Activated CD8-positive, alpha-beta memory T cell treated with anti-CD3 and anti-CD28 coated beads, Interleukin-2, amount 10 ng/mL, durations not matched to agents 7 days and 5 days (primary cell): ENCODE data around the gene HEPACAM. TPM values are rescaled to one million over a fixed set of nuclear protein-coding genes. Genes with fewer than 3 reads are reported as not detected.

ENCODE experiments used
- ATAC-seq: fragments of 150-1000 bp; cut with Tn5 transposase; one replicate; pipeline ENCODE4 v1.10.0; 2021; ENCODE audit warnings: moderate library complexity
- CTCF ChIA-PET: fragments of 350-600 bp; sonication (Branson Sonifier 250); formaldehyde crosslinking; loops from one replicate; lab custom pipeline; 2021; ENCODE audit warnings: antibody characterized with exemption; lab: Charles Lee
- DNase-seq: peaks from one replicate; pipeline ENCODE4 v3.0.0-alpha.2; 2020
- H3K27ac Mint-ChIP-seq: one replicate; pipeline ENCODE4 v1.8.0; 2021; ENCODE audit warnings: mild to moderate bottlenecking, mixed read lengths
- H3K27me3 Mint-ChIP-seq: one replicate; pipeline ENCODE4 v1.8.0; 2021; ENCODE audit warnings: mixed read lengths
- H3K36me3 Mint-ChIP-seq: one replicate; pipeline ENCODE4 v1.8.0; 2021; ENCODE audit warnings: mild to moderate bottlenecking, mixed read lengths
- H3K4me1 Mint-ChIP-seq: one replicate; pipeline ENCODE4 v1.8.0; 2021; ENCODE audit warnings: mixed read lengths
- H3K4me3 Mint-ChIP-seq: one replicate; pipeline ENCODE4 v1.8.0; 2021; ENCODE audit warnings: mild to moderate bottlenecking, moderate library complexity, mixed read lengths
- H3K9me3 Mint-ChIP-seq: one replicate; pipeline ENCODE4 v1.8.0; 2022; ENCODE audit warnings: low read depth, mixed read lengths
- total RNA-seq, 2 experiments: library from RNA; stranded (reverse); gene quantifications; one replicate each; pipeline ENCODE4 v1.2.3, GENCODE V29; 2021

Gene HEPACAM
- total RNA-seq, 2 experiments from 2014 or later = not detected

DNA sequence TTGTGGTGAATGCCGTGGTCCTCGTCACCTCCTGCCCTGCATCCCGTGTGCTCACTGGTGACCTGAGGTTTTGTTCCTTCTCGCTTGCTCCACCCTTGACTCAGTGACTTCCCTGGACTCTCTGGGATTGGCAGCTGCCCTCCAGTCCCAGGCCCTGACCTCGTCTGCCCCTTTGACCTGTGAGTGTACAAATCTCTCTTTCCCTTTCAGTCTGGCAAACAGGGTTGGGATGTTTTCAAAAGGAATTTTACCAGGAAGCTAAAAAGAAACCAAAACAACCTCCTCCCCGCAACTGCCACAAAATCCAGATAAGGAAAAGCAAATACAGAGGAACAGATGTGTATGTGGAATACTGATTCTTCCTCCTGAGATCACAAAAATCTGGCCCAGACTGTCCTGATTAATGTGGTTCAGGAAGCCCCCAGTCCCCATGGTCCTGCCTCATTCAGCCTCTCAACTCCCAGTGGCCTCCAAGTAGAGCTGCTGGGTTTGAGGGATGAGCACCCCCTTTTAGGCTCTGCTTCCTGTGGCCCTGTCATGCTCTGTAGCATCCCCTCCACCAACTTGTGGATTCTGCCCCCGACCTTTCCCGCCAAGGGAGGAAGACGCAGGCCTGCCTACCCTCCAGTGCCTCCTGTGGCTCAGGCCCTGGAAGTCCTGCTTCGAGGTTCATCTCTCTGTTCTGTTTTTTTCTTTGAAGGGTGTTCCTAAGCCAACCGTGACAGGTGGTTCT is 53.3 kb downstream of the HEPACAM start:
- no peaks in the 10 kb centered on the region for H3K36me3 Mint-ChIP-seq
- CTCF ChIA-PET = interaction anchor here (2.2 kb wide), 1 partner anchor 16 kb away, joined by 9 read pairs; the partner anchor contains the start of gene ROBO3
- H3K9me3 Mint-ChIP-seq = no peaks in the 10 kb centered on the region

DNA sequence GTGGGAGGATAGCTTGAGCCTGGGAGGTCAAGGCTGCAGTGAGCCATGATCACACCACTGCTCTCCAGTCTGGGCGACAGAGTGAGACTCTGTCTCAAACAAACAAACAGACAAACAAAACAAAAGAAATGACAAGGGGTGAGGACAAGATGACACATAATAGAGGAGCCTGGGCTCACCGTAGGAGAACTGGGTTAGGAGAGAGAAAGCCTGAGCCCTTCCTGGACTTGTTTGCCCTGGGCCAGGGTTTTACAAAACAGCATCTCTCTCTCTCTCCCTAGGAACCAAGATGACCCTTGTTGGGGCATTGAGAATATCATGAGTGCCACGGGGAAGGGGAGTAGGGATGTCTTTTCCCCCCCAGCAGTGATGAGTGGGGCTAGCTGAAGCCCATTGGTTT is 54.9 kb downstream of the HEPACAM start:
- Mint-ChIP-seq H3K27ac (no peak overlapping the region), H3K27me3 (peaks cover 4% of the 10 kb centered on the region), H3K36me3 (no peaks in the 10 kb centered on the region), H3K4me1 (peaks cover 12% of the 10 kb centered on the region), H3K4me3 (no peak overlapping the region), H3K9me3 (no peaks in the 10 kb centered on the region)
- DNase-seq = no peak
- CTCF ChIA-PET = interaction anchor here (0.7 kb wide), 1 partner anchor 47 kb away, joined by 3 read pairs; no protein-coding TSS in a partner anchor
- no peak for ATAC-seq

More for the DNA sequence above, 53.3 kb downstream of the HEPACAM start:
- H3K4me1 Mint-ChIP-seq = peaks cover 3% of the 10 kb centered on the region
- no peak overlapping the region for H3K27ac Mint-ChIP-seq
- DNase-seq (no peak), ATAC-seq (no peak)
- peaks cover 4% of the 10 kb centered on the region for H3K27me3 Mint-ChIP-seq
- H3K4me3 Mint-ChIP-seq = no peak overlapping the region

DNA sequence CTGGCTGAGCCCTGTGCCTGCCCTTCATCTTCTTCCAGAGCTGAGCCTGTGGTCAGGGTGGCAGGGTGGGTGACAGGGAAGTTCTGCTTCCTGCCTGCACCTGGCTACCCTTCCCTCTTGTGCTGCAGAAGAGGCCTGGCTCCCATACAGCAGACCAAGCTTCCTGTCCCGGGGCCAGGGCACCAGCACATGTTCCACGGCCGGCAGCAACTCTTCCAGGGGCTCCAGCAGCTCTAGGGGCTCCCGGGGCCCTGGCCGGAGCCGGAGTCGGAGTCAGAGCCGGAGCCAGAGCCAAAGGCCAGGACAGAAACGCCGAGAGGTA is 55.6 kb downstream of the HEPACAM start:
- CTCF ChIA-PET = no interaction called here

DNA sequence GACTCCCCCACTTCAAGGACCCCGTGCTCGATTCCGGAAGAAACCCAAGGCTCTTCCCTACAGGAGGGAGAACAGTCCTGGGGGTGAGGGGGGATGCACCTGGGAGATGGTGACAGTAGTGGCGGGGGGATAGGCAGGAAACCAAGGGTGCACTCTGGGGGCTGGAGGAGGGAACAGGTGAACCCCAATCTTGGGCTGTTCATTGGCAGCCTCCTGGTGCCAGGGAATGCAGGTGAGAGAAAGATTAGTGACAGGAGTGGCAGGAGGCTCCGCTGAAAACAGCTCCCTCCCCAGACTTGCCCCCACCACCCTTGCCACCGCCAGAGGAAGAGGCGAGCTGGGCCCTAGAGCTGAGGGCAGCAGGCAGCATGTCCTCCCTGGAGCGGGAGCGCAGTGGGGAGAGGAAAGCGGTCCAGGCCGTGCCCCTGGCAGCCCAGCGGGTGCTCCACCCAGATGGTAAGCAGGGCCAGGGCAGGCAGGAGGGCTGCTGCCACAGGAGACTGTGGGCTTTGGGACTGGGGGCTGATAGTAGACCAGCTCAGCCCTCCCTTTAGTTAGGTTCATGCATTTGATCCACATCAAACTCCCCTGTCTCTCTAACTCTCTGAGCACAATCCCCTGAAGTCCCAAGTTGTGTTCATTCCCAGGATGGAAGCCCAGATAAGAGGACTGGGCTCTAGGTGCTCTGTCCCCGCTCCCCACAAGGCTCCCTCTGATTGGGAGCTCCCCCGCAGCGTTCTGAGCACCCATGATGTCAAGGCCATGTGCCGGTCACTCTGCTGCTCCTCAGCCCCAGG is 56.2 kb downstream of the HEPACAM start:
- peaks cover 9% of the 10 kb centered on the region for H3K27me3 Mint-ChIP-seq
- peaks cover 15% of the 10 kb centered on the region for H3K4me1 Mint-ChIP-seq
- ATAC-seq (no peak), DNase-seq (no peak)
- CTCF ChIA-PET = no interaction called here
- no peaks in the 10 kb centered on the region for H3K9me3 Mint-ChIP-seq
- no peak overlapping the region for H3K27ac Mint-ChIP-seq
- H3K36me3 Mint-ChIP-seq = no peaks in the 10 kb centered on the region
- no peak overlapping the region for H3K4me3 Mint-ChIP-seq

More for the DNA sequence above, 55.6 kb downstream of the HEPACAM start:
- Mint-ChIP-seq H3K36me3 (no peaks in the 10 kb centered on the region), H3K9me3 (no peaks in the 10 kb centered on the region), H3K4me3 (no peak overlapping the region), H3K27me3 (peaks cover 5% of the 10 kb centered on the region), H3K27ac (no peak overlapping the region), H3K4me1 (peaks cover 15% of the 10 kb centered on the region)
- DNase-seq (no peak), ATAC-seq (no peak)

DNA sequence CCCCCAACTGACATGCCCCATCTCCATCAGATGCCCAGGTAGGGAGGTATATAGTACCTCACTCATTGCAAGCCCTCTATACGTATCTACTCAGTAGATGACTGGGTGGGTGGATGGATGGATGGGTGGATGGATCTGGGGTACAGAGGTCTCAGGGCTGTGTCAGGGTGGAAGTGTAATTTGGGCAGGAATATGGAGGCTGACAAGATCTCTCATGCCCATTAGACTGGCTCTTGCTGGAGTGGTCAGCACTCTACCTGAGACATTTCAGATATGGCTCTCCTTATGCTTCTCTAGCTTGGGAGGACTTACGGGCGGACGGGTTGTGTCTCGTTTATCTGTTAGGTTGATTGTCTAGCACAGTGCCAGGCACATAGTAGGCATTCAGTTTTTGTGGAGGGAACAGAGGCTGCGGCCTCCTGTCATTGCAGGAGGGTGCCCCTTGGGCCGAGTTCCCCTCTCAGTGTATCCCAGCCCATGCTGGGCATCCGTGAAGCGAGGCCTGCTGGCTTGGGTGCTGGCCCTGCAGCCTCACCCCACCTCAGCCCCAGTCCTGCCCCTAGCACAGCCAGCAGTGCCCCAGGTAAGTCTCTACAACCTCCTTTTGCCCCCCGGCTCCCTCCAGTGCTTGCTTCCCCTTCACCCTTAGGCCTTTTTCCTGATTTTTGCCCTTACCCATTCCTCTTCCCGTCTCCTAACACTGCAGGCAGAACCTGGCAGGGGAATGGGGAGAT is 56.9 kb downstream of the HEPACAM start:
- Mint-ChIP-seq H3K36me3 (no peaks in the 10 kb centered on the region), H3K27me3 (peaks cover 11% of the 10 kb centered on the region), H3K9me3 (no peaks in the 10 kb centered on the region), H3K4me1 (peaks cover 15% of the 10 kb centered on the region), H3K27ac (no peak overlapping the region), H3K4me3 (no peak overlapping the region)
- no peak for ATAC-seq
- CTCF ChIA-PET = interaction anchor here (0.8 to 3.3 kb wide), 3 partner anchors 41 to 210 kb away, joined by 4 to 31 read pairs (median 4); no protein-coding TSS in a partner anchor
- DNase-seq = no peak

DNA sequence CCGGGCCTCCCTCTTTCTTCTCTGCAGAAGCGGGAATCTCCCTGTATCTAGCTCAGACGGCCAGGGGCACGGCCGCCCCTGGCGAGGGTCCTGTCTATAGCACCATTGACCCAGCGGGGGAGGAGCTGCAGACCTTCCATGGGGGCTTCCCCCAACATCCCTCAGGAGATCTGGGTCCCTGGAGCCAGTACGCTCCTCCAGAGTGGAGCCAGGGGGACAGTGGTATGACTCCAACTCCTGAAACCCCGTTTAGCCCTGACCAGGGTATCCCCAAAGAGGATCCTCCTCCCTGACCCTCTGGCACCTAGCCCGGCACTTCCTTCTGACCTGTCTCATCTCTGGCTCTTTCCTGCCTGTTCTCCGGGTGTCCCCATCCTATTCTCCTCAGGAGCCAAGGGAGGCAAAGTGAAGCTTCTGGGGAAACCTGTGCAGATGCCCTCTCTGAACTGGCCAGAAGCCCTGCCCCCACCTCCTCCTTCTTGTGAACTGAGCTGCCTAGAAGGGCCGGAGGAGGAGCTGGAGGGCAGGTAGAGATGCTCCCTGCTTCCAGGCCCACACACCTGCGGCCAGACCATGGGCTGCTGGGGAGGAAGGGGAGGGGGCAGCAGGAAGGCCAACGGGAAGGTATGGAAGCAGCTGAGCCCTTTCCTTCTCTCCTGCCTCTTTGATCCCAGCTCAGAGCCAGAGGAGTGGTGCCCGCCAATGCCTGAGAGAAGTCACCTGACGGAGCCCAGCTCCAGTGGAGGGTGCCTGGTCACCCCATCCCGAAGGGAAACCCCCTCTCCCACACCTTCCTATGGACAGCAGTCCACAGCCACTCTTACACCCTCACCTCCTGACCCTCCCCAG is 57.7 kb downstream of the HEPACAM start:
- Mint-ChIP-seq H3K9me3 (no peaks in the 10 kb centered on the region), H3K27me3 (peaks cover 14% of the 10 kb centered on the region), H3K4me3 (peak overlapping the region; percentile 77), H3K27ac (no peak overlapping the region), H3K36me3 (no peaks in the 10 kb centered on the region), H3K4me1 (peaks cover 15% of the 10 kb centered on the region)
- ATAC-seq (no peak), DNase-seq (no peak)
- CTCF ChIA-PET = interaction anchor here (0.8 to 3.3 kb wide), 4 partner anchors 13 to 209 kb away, joined by 3 to 31 read pairs (median 4); no protein-coding TSS in a partner anchor

DNA sequence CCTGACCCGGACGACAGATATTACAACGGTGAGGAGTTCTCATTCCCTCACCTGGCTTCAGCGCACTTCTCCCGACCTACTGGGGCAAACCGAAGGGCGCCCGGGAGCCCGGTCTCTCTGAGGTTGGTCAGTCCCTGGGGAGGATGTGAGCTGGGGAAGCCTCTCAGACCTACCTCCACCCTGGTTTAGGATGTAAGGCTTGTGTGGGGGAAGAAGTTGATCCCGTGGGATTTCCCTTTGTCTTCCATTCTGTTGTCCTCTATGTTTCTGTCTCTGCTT is 58.3 kb downstream of the HEPACAM start:
- no peaks in the 10 kb centered on the region for H3K9me3 Mint-ChIP-seq
- H3K27ac Mint-ChIP-seq = no peak overlapping the region
- DNase-seq = no peak
- ATAC-seq = no peak
- peak overlapping the region; percentile 77 for H3K4me3 Mint-ChIP-seq
- peaks cover 19% of the 10 kb centered on the region for H3K27me3 Mint-ChIP-seq
- CTCF ChIA-PET = interaction anchor here (1.1 to 3.3 kb wide), 2 partner anchors 13 to 39 kb away, joined by 3 to 31 read pairs; no protein-coding TSS in a partner anchor
- H3K36me3 Mint-ChIP-seq = no peaks in the 10 kb centered on the region
- H3K4me1 Mint-ChIP-seq = peaks cover 15% of the 10 kb centered on the region

DNA sequence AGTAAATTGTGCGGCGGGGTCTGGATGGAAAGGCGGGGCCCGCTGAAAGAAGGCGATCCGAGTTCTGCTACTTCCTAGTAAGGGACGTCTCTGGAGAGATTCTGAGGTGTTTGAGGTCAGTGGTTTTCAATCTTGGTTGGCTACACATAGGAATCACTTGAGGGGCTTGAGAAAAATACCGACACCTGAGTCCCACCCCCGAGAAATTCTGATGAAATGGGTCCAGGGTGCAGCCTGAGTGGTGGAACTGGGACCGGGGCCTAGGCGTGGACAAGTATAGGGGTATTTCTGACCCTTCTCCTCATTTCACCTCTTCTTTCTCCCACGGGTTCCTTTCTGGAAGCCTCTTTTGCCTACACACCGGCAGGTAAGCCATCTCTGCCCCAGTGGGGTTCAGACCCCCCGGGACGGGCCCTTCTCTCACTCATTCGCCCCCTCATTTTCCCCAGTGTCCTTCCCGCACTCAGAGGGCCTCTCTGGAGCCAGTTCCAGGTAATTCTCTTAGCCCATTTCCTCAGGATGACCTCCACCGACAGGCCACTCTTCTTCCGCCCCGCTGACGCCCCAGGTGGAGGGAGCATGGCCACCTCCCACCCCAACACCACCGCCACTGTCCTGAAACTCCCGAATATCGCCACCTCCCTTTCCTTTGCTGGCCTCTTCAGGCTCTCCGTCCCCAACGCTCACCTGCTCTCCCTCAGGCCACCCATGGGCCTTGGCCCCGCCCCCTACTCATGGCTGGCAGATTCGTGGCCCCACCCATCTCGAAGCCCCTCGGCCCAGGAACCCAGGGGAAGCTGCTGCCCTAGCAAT is 58.8 kb downstream of the HEPACAM start:
- peaks cover 15% of the 10 kb centered on the region for H3K4me1 Mint-ChIP-seq
- peak overlapping the region; percentile 85 for H3K27ac Mint-ChIP-seq
- no peak for DNase-seq
- CTCF ChIA-PET = interaction anchor here (0.7 to 3.3 kb wide), 43 partner anchors 9 to 475 kb away, joined by 3 to 31 read pairs (median 4); partner anchors contain the start of genes CCDC15, SIAE, SPA17 and TMEM218
- peak overlapping the region; percentile 77 for H3K4me3 Mint-ChIP-seq
- H3K27me3 Mint-ChIP-seq = peaks cover 23% of the 10 kb centered on the region
- ATAC-seq = no peak
- H3K36me3 Mint-ChIP-seq = no peaks in the 10 kb centered on the region
- no peaks in the 10 kb centered on the region for H3K9me3 Mint-ChIP-seq

DNA sequence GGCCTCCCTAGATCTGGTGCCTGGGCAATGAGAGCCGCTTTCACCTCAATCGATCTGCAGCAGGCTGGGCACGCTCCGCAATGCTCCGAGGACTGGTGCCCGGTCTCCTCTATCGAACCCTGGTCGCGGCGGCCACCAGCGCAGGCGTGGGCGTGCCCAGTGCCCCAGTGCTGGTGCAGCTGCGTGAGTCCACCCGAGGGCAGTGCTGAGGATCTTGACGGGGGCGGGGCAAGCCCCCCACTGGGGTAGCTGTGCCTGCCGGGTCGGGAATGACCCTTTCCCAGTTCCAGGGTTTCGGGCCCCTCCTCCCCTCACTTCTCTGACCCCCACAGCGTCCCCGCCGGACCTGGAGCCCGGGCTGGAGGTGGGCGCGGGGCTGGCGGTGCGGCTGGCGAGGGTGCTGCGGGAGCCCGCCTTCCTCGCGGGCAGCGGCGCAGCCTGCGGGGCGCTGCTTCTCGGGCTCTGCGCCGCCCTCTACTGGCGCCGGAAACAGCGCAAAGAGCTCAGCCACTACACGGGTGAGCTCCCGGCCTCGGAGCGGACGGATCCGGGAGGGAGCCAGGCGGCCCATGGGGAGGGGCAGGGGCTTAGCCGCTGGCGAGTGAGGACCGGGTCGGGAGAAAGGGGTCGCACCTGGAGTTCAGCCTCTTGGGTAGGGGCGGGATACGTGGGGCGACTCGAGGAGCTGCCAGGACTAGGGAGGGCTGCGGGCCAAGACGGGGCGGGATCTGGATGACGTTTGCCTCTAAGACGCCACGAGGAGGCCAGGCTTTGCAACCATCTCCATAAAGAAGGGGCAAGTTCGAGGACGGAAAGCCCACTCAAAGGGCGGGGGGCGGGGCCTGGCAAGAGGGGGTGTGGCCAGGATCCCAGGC is 59.7 kb downstream of the HEPACAM start:
- peaks cover 15% of the 10 kb centered on the region for H3K4me1 Mint-ChIP-seq
- peak overlapping the region; percentile 77 for H3K4me3 Mint-ChIP-seq
- CTCF ChIA-PET = interaction anchor here (0.7 to 3.3 kb wide), 43 partner anchors 9 to 474 kb away, joined by 3 to 31 read pairs (median 4); partner anchors contain the start of genes CCDC15, SIAE, SPA17 and TMEM218
- ATAC-seq (peak; percentile 96), DNase-seq (peak; percentile 87)
- H3K27ac Mint-ChIP-seq = peak overlapping the region; percentile 85
- no peaks in the 10 kb centered on the region for H3K9me3 Mint-ChIP-seq
- H3K27me3 Mint-ChIP-seq = peaks cover 31% of the 10 kb centered on the region
- no peaks in the 10 kb centered on the region for H3K36me3 Mint-ChIP-seq

DNA sequence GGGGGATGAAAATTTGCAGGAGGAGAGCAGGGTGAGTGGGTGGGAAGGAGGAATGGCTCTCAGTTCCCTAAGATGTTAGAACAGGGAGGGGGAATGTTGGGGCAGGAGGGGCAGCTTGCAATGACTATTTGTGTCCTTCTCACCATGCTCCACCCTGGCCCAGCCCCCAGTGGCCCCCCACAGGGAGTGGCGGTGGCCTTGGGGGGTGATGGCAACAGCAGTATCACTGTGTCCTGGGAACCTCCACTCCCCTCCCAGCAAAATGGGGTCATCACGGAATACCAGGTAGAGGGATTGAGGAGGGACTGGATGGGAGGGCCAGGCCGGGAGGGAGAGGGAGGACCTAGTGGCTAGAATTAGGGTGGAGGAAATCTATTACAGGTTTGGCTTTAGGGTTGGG is 60.4 kb downstream of the HEPACAM start:
- Mint-ChIP-seq H3K36me3 (no peaks in the 10 kb centered on the region), H3K9me3 (no peaks in the 10 kb centered on the region), H3K27me3 (peaks cover 39% of the 10 kb centered on the region), H3K4me1 (peaks cover 15% of the 10 kb centered on the region), H3K27ac (no peak overlapping the region), H3K4me3 (peak overlapping the region; percentile 50)
- ATAC-seq (no peak), DNase-seq (no peak)
- CTCF ChIA-PET = interaction anchor here (0.6 to 3.3 kb wide), 15 partner anchors 9 to 473 kb away, joined by 3 to 31 read pairs (median 4); partner anchors contain the start of genes CCDC15 and TMEM218
